Prostate gland (tissue), 2 donors: ENCODE data around the gene EXOC2.

Experiments used
- POLR2A ChIP-seq: fragments of 450-650 bp; IDR thresholded peaks from one replicate; pipeline ENCODE4 v1.6.1; 2016; ENCODE audit warnings: antibody characterized with exemption, mild to moderate bottlenecking
- POLR2AphosphoS5 ChIP-seq: sonication (generic); formaldehyde crosslinking; IDR thresholded peaks from one replicate; pipeline ENCODE4 v1.6.1; 2017; ENCODE audit warnings: antibody characterized with exemption
- TF ChIP-seq, protein P1 (sequence below), 4 experiments: fragments of 200-600 bp in 2 of 4; fragments of 450-650 bp in 2 of 4; sonication (generic) in 2 of 4; IDR thresholded peaks; 1 replicate in 3 of 4; 2 replicates in 1 of 4; pipeline ENCODE4 v1.5.1; 2016 to 2019; ENCODE audit warnings: antibody characterized with exemption in 4 of 4, mild to moderate bottlenecking in 2 of 4, moderate library complexity in 2 of 4

DNA sequence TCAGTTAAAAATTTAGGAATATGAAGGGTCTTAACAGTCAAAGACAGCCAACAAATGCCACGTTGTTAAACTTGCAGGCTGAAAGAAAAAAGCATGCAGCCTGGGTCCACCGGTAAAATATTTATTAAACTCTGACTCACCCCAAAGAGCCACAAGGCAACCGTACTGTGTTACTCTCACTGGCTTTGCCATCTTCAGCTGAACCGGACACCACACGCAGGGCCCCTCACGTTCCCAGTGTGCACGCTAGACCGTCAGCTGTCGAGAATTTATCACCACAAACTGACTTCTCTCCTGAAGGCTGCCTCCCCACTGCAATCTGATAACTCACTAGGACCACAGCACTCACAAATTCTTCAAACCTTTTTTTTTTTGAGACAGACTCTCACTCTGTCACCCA is 66.7 kb downstream of the EXOC2 start:
- no peak for TF ChIP-seq POLR2A
- TF ChIP-seq, protein P1, sequence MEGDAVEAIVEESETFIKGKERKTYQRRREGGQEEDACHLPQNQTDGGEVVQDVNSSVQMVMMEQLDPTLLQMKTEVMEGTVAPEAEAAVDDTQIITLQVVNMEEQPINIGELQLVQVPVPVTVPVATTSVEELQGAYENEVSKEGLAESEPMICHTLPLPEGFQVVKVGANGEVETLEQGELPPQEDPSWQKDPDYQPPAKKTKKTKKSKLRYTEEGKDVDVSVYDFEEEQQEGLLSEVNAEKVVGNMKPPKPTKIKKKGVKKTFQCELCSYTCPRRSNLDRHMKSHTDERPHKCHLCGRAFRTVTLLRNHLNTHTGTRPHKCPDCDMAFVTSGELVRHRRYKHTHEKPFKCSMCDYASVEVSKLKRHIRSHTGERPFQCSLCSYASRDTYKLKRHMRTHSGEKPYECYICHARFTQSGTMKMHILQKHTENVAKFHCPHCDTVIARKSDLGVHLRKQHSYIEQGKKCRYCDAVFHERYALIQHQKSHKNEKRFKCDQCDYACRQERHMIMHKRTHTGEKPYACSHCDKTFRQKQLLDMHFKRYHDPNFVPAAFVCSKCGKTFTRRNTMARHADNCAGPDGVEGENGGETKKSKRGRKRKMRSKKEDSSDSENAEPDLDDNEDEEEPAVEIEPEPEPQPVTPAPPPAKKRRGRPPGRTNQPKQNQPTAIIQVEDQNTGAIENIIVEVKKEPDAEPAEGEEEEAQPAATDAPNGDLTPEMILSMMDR (IDR thresholded peaks at IDR 0.05), result no peak
- no peak for TF ChIP-seq POLR2AphosphoS5
